ENCODE results near the gene ZDHHC22. TPM values are rescaled to one million over a fixed set of nuclear protein-coding genes. Genes with fewer than 3 reads are reported as not detected.
"Not testable (repeated sequence)": the region's sequence is repeated elsewhere in the genome, so short reads cannot be mapped to it uniquely, and the experiment has no call there.

The ZDHHC22 gene
- total RNA-seq, 6 donors from 2014 or later, result 0.06 TPM; not detected in 5

GRCh38 chr14:77180726-77181602 lies 39.4 kb upstream of the ZDHHC22 start:
- peaks cover 0 to 14% (median 6%) of the 10 kb centered on the region in 4 donors for H3K27me3 ChIP-seq
- H3K36me3 ChIP-seq, result no peaks in the 10 kb centered on the region
- peaks cover 6 to 8% (median 7%) of the 10 kb centered on the region in 4 donors for H3K4me1 ChIP-seq
- DNase-seq (no peak), ATAC-seq (ENCODE audit: low FRiP score in 2 of 2) (no peak)
- H3K9me3 ChIP-seq, result no peaks in the 10 kb centered on the region
- H3K4me3 ChIP-seq, result peak overlapping the region in 2 of 4 donors; percentile 31 to 38
- 40 to 47% methylated on average over 11 to 12 of the region's 12 CpGs for WGBS, 2 donors
- no peak overlapping the region for H3K27ac ChIP-seq
- TF ChIP-seq, protein P1, sequence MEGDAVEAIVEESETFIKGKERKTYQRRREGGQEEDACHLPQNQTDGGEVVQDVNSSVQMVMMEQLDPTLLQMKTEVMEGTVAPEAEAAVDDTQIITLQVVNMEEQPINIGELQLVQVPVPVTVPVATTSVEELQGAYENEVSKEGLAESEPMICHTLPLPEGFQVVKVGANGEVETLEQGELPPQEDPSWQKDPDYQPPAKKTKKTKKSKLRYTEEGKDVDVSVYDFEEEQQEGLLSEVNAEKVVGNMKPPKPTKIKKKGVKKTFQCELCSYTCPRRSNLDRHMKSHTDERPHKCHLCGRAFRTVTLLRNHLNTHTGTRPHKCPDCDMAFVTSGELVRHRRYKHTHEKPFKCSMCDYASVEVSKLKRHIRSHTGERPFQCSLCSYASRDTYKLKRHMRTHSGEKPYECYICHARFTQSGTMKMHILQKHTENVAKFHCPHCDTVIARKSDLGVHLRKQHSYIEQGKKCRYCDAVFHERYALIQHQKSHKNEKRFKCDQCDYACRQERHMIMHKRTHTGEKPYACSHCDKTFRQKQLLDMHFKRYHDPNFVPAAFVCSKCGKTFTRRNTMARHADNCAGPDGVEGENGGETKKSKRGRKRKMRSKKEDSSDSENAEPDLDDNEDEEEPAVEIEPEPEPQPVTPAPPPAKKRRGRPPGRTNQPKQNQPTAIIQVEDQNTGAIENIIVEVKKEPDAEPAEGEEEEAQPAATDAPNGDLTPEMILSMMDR (IDR thresholded peaks at IDR 0.05), result no peak
- TF ChIP-seq EP300 (IDR thresholded peaks at IDR 0.05), result no peak
- no peak for TF ChIP-seq POLR2AphosphoS5 (IDR thresholded peaks at IDR 0.05)

DNA sequence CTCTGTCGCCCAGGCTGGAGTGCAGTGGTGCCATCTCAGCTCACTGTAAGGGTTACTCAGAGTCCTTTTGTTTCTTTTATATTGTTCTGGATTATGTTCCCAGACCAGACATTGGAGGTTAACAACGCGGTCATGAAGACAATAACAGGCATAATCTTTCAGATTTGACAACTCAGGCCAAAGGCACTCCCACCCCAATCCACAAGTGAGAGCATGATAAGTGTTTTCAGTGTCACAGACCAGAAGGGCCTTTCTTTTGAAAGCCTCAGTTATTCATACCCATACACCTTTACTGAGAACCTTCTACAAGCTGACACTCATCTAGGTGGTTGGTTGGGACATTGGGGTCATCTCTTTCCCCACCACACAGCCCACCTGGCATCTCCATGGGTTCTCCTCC lies 37.1 kb upstream of the ZDHHC22 start:
- ATAC-seq (ENCODE audit: low FRiP score in 2 of 2) (no peak), DNase-seq (no peak)
- Histone ChIP-seq H3K9me3 (no peaks in the 10 kb centered on the region), H3K27me3 (peaks cover 0 to 14% (median 6%) of the 10 kb centered on the region in 4 donors), H3K4me3 (no peak overlapping the region), H3K36me3 (no peaks in the 10 kb centered on the region), H3K27ac (no peak overlapping the region), H3K4me1 (peaks cover 6 to 8% (median 7%) of the 10 kb centered on the region in 4 donors)
- TF ChIP-seq POLR2AphosphoS5 (IDR thresholded peaks at IDR 0.05) (no peak), EP300 (IDR thresholded peaks at IDR 0.05) (no peak), POLR2A (IDR thresholded peaks at IDR 0.05) (no peak)
- TF ChIP-seq, protein P1 (IDR thresholded peaks at IDR 0.05), result no peak
- 56 to 58% methylated on average over 3 of the region's 3 CpGs for WGBS, 2 donors

DNA sequence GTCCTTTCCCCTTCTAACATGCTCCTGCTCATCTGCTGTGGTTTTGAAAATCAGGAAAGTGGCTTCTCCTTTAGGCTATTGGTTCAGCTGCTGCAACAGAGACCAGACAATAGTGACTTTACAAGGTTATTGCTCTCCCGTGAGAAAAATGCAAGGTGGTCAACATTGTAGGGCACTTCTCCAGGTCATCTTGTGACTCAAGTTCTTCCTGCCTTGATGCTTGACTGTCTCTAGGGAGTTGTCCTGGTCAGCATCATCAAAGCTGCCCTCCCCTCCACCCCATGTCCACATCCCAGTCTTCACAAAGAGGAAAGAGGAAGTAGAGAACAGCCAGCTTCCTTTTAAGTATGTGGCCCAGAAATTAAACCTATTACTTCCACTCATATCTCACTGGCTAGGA lies 36.1 kb upstream of the ZDHHC22 start:
- no peaks in the 10 kb centered on the region for H3K9me3 ChIP-seq

DNA sequence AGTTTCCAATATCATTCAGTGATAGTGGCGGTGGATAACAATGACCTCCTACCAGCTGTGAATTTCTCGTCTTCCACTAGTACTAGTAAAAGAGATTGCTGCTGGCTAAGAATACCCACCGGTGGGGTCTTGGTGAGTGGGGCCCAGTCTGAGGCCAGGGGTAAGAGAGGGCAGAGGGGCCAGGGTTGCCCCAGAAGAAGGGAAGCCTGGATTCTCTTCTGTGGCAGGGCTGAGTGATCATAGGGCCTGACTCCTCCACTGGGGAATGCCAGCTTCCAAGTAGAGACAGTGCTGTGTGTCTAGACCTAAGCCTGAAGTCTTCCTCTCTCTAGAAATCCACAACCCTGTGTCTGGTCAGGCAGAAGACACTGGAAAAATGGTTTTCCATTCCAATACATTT lies 34.3 kb upstream of the ZDHHC22 start:
- TF ChIP-seq, protein P1 (IDR thresholded peaks at IDR 0.05), result no peak
- TF ChIP-seq EP300 (IDR thresholded peaks at IDR 0.05), result no peak
- no peak for TF ChIP-seq POLR2A (IDR thresholded peaks at IDR 0.05)
- no peak for TF ChIP-seq POLR2AphosphoS5 (IDR thresholded peaks at IDR 0.05)
- Histone ChIP-seq H3K4me1 (no peaks in the 10 kb centered on the region), H3K27ac (no peak overlapping the region), H3K9me3 (no peaks in the 10 kb centered on the region), H3K27me3 (no peaks in the 10 kb centered on the region), H3K36me3 (no peaks in the 10 kb centered on the region), H3K4me3 (no peak overlapping the region)
- WGBS, 2 donors, result 75% methylated on average over 2 to 3 of the region's 3 CpGs
- DNase-seq (no peak), ATAC-seq (ENCODE audit: low FRiP score in 2 of 2) (no peak)

More for the DNA sequence above, 36.1 kb upstream of the ZDHHC22 start:
- TF ChIP-seq, protein P1 (IDR thresholded peaks at IDR 0.05), result no peak
- no peak for TF ChIP-seq POLR2AphosphoS5 (IDR thresholded peaks at IDR 0.05)
- Histone ChIP-seq H3K36me3 (no peaks in the 10 kb centered on the region), H3K27me3 (peaks cover 0 to 14% (median 6%) of the 10 kb centered on the region in 4 donors), H3K4me1 (peaks cover 6 to 8% (median 7%) of the 10 kb centered on the region in 4 donors), H3K27ac (no peak overlapping the region), H3K4me3 (no peak overlapping the region)
- ATAC-seq (ENCODE audit: low FRiP score in 2 of 2), result no peak
- DNase-seq, result no peak
- WGBS, 2 donors, result 18 to 24% methylated on average over 1 of the region's 1 CpG

DNA sequence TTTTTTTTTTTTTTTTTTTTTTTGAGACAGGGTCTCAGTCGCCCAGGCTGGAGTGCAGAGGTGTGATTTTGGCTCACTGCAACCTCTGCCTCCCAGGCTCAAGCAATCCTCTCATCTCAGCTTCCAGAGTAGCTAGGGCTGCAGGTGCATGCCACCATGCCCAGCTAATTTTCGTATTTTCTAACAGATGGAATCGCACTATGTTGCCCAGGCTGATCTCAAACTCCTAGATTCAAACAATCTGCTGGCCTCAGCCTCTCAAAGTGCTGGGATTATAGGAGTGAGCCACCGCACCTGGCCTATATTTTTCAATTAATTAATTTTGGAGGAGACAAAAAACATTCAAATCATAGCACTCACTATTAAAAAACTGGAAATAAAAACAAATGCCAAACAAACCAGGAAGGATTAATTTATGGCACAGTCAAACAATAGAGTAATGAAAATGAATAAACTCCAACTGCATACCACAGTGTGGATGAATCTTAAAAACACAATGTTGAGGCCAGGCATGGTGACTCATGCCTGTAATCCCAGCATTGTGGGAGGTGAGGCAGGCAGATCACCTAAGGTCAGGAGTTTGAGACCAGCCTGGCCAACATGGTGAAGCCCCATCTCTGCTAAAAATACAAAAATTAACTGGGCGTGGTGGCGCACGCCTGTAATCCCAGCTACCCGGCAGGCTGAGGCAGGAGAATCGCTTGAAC lies 32.5 kb upstream of the ZDHHC22 start:
- DNase-seq; H3K4me1 ChIP-seq; H3K36me3 ChIP-seq; H3K27ac ChIP-seq; H3K4me3 ChIP-seq; H3K27me3 ChIP-seq; ATAC-seq (ENCODE audit: low FRiP score in 2 of 2): not testable (repeated sequence)
- 89 to 92% methylated on average over 9 of the region's 9 CpGs for WGBS, 2 donors
- H3K9me3 ChIP-seq, result peaks cover 4 to 17% (median 12%) of the 10 kb centered on the region in 4 donors
